Mesendoderm (in vitro differentiated cells): ENCODE measurements around the gene TSHZ2.

ENCODE experiments used
- DNase-seq: peaks from one replicate; pipeline ENCODE4 v3.0.0; 2013
- H2AK5ac ChIP-seq: 2 replicates; pipeline ENCODE4 v1.6.1; 2013; ENCODE audit warnings: low read length, inconsistent platforms
- H2BK120ac ChIP-seq: 2 replicates; pipeline ENCODE4 v1.6.1; 2013; ENCODE audit warnings: low read depth, mild to moderate bottlenecking, low read length, moderate library complexity, mixed read lengths
- H2BK15ac ChIP-seq: replicated peaks from 2 replicates; pipeline ENCODE4 v1.6.1; 2013; ENCODE audit warnings: low read depth, mild to moderate bottlenecking, moderate library complexity
- H2BK5ac ChIP-seq: 2 replicates; pipeline ENCODE4 v1.6.1; 2013; ENCODE audit warnings: low read length, inconsistent platforms
- H3K18ac ChIP-seq: 2 replicates; pipeline ENCODE4 v1.6.1; 2013; ENCODE audit warnings: mild to moderate bottlenecking, low read length, mixed read lengths
- H3K23ac ChIP-seq: one replicate; pipeline ENCODE4 v1.6.1; 2013; ENCODE audit warnings: low read length
- H3K27ac ChIP-seq: 2 replicates; pipeline ENCODE4 v1.5.1; 2013; ENCODE audit warnings: low read depth, mild to moderate bottlenecking, inconsistent platforms, low read length, moderate library complexity
- H3K27me3 ChIP-seq: 2 replicates; pipeline ENCODE4 v1.6.1; 2013; ENCODE audit warnings: low read length, control low read depth, mild to moderate bottlenecking, inconsistent platforms; ENCODE audit not compliant: insufficient read depth, poor library complexity
- H3K36me3 ChIP-seq: 2 replicates; pipeline ENCODE4 v1.6.1; 2013; ENCODE audit warnings: low read length, inconsistent platforms; ENCODE audit not compliant: control insufficient read depth, insufficient read depth
- H3K4ac ChIP-seq: one replicate; pipeline ENCODE4 v1.6.1; 2013; ENCODE audit warnings: low read depth, mild to moderate bottlenecking, low read length, moderate library complexity
- H3K4me1 ChIP-seq: 2 replicates; pipeline ENCODE4 v1.6.1; 2013; ENCODE audit warnings: low read depth, low read length, inconsistent platforms; ENCODE audit not compliant: control insufficient read depth
- H3K4me2 ChIP-seq: 2 replicates; pipeline ENCODE4 v1.6.1; 2013; ENCODE audit warnings: low read length
- H3K4me3 ChIP-seq: 2 replicates; pipeline ENCODE4 v1.5.1; 2013; ENCODE audit warnings: mild to moderate bottlenecking, low read length
- H3K56ac ChIP-seq: one replicate; pipeline ENCODE4 v1.6.1; 2013; ENCODE audit warnings: low read length
- H3K79me1 ChIP-seq: 2 replicates; pipeline ENCODE4 v1.6.1; 2013; ENCODE audit warnings: low read length, inconsistent platforms
- H3K79me2 ChIP-seq: 2 replicates; pipeline ENCODE4 v1.6.1; 2013; ENCODE audit warnings: mild to moderate bottlenecking, low read length; ENCODE audit not compliant: control insufficient read depth, insufficient read depth
- H3K9ac ChIP-seq: 2 replicates; pipeline ENCODE4 v1.6.1; 2013; ENCODE audit warnings: low read length, inconsistent platforms
- H4K5ac ChIP-seq: one replicate; pipeline ENCODE4 v1.6.1; 2013; ENCODE audit warnings: low read length
- H4K8ac ChIP-seq: one replicate; pipeline ENCODE4 v1.6.1; 2013; ENCODE audit warnings: low read depth, mild to moderate bottlenecking, control low read depth, low read length, moderate library complexity
- WGBS: extraction: QIAGEN DNeasy Blood & Tissue Kit; methylation state at CpG from one replicate; pipeline ENCODE4 v1.1.7; 2013; ENCODE audit warnings: low lambda C conversion rate, missing lambda C conversion rate; ENCODE audit not compliant: insufficient coverage; ENCODE audit errors: extremely low coverage; 5-methylcytosine and 5-hydroxymethylcytosine counted together

TSHZ2 gene

GRCh38 chr20:53336892-53337291 lies 364.7 kb downstream of the TSHZ2 start:
- no peak overlapping the region for H2BK120ac ChIP-seq
- H4K8ac ChIP-seq: no peak overlapping the region
- no peak overlapping the region for H3K23ac ChIP-seq
- H3K4me1 ChIP-seq: peaks cover under 1% of the 10 kb centered on the region
- H3K4me3 ChIP-seq: no peak overlapping the region
- H4K5ac ChIP-seq: no peak overlapping the region
- H3K27me3 ChIP-seq: no peaks in the 10 kb centered on the region
- H2BK15ac ChIP-seq: no peak overlapping the region
- no peaks in the 10 kb centered on the region for H3K36me3 ChIP-seq
- no peaks in the 10 kb centered on the region for H3K79me2 ChIP-seq
- H3K79me1 ChIP-seq: no peaks in the 10 kb centered on the region
- no peak overlapping the region for H3K27ac ChIP-seq
- no peak overlapping the region for H2AK5ac ChIP-seq
- DNase-seq: no peak
- H3K9ac ChIP-seq: no peak overlapping the region
- no peak overlapping the region for H2BK5ac ChIP-seq
- H3K18ac ChIP-seq: no peak overlapping the region
- WGBS: no CpG with 5 or more reads among the region's 3 CpGs
- no peak overlapping the region for H3K4me2 ChIP-seq
- no peak overlapping the region for H3K56ac ChIP-seq
- no peak overlapping the region for H3K4ac ChIP-seq

DNA sequence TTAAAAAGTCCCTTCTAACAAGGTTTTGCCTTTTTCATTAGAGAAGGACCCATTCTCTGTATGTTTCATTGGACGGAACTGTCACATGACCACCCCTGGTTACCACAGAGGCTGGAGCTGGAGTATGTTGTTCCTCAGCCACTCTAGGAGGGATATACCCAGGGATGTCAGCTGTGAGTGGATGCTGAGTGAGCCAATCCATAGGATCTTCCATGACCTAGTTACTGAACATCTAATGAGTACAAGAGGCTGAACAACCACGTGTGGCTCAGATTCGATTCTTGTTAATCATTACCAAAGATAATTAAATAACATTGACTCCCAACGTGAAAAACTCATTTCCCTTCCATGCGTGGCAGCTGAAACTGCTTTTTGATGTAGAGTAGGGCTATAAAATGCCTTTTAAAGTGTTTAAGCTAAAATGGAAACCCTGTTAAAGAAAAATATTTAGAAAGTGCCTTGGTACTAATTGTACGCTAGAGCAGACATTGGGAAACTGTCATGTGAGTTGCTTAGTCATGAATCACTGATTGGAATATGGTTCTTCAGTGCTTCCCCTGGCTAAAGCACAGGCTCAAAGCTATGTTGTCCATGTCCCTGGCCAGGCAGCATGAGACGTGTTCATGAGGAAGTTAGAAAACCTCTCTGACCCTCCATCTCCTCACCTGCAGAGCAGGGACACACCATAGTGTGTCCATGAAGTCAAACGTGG lies 365.4 kb downstream of the TSHZ2 start:
- WGBS: no CpG with 5 or more reads among the region's 8 CpGs

DNA sequence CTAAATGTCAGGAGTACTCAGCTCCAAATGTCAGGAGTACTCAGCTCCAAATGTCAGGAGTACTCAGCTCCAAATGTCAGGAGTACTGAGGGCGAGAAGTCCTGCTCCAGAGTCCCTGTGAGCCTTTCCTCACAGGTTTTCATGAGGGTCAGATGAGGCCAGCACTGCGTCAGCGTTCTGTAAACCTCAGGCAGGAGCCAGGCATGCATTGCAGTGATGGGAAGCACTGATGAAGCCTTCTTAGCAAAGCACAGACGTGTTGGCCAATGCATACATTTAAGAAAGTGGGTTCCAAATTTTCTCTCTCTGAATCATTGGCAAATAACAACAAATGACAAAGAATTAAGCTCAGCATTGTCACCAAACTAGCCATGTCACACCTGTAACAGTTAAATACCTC lies 366.6 kb downstream of the TSHZ2 start:
- no peaks in the 10 kb centered on the region for H3K4me1 ChIP-seq
- no peak for DNase-seq
- H2BK120ac ChIP-seq: no peak overlapping the region
- no peaks in the 10 kb centered on the region for H3K27me3 ChIP-seq
- H4K8ac ChIP-seq: no peak overlapping the region
- H3K56ac ChIP-seq: no peak overlapping the region
- H3K4me3 ChIP-seq: no peak overlapping the region
- WGBS: no CpG with 5 or more reads among the region's 4 CpGs
- H2AK5ac ChIP-seq: no peak overlapping the region
- H3K36me3 ChIP-seq: no peaks in the 10 kb centered on the region
- H3K4ac ChIP-seq: no peak overlapping the region
- no peak overlapping the region for H4K5ac ChIP-seq
- no peak overlapping the region for H3K4me2 ChIP-seq
- H3K79me1 ChIP-seq: no peaks in the 10 kb centered on the region
- no peaks in the 10 kb centered on the region for H3K79me2 ChIP-seq
- H3K18ac ChIP-seq: no peak overlapping the region
- H3K27ac ChIP-seq: no peak overlapping the region
- H3K23ac ChIP-seq: no peak overlapping the region
- H3K9ac ChIP-seq: no peak overlapping the region
- H2BK5ac ChIP-seq: no peak overlapping the region
- no peak overlapping the region for H2BK15ac ChIP-seq

More for the DNA sequence above, 365.4 kb downstream of the TSHZ2 start:
- Histone ChIP-seq H2AK5ac (no peak overlapping the region), H3K9ac (no peak overlapping the region), H3K27me3 (no peaks in the 10 kb centered on the region), H3K56ac (no peak overlapping the region), H3K18ac (no peak overlapping the region), H3K36me3 (no peaks in the 10 kb centered on the region), H2BK15ac (no peak overlapping the region), H3K79me2 (no peaks in the 10 kb centered on the region), H4K5ac (no peak overlapping the region), H3K4me1 (no peaks in the 10 kb centered on the region), H3K79me1 (no peaks in the 10 kb centered on the region), H3K27ac (no peak overlapping the region), H3K4me2 (no peak overlapping the region), H4K8ac (no peak overlapping the region), H3K4ac (no peak overlapping the region), H2BK120ac (no peak overlapping the region), H2BK5ac (no peak overlapping the region), H3K23ac (no peak overlapping the region), H3K4me3 (no peak overlapping the region)
- no peak for DNase-seq

GRCh38 chr20:53342429-53342828 lies 370.3 kb downstream of the TSHZ2 start:
- Histone ChIP-seq H4K8ac (no peak overlapping the region), H3K4me1 (no peaks in the 10 kb centered on the region), H3K36me3 (no peaks in the 10 kb centered on the region), H3K4ac (no peak overlapping the region), H3K27ac (no peak overlapping the region), H3K27me3 (no peaks in the 10 kb centered on the region), H3K56ac (no peak overlapping the region), H3K4me3 (no peak overlapping the region), H2BK5ac (no peak overlapping the region), H3K4me2 (no peak overlapping the region), H3K9ac (no peak overlapping the region), H3K79me2 (no peaks in the 10 kb centered on the region), H3K18ac (no peak overlapping the region), H2BK120ac (no peak overlapping the region), H4K5ac (no peak overlapping the region), H2BK15ac (no peak overlapping the region), H2AK5ac (no peak overlapping the region), H3K79me1 (no peaks in the 10 kb centered on the region), H3K23ac (no peak overlapping the region)
- WGBS: no CpG with 5 or more reads among the region's 6 CpGs
- DNase-seq: no peak

DNA sequence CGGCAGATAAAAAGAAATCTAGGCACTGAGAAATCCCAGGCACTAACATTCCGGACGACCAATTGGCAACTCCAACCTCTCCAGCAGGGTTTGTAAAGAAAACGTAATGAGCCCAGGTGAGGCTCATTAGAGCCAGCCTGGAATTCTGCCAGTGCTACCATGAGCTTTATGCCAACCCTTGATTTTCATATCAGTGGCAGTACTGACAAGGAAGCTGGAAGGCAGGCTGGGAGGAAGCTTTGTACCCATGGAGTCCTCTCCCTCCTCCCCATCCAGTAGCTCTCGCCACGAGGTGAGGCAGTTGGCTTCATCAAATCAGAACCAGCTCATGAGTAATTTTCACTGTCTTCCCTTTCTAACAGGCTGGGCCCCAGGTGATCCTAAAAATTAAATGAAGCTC lies 371.3 kb downstream of the TSHZ2 start:
- Histone ChIP-seq H2BK5ac (no peak overlapping the region), H3K36me3 (no peaks in the 10 kb centered on the region), H3K27me3 (no peaks in the 10 kb centered on the region), H4K5ac (no peak overlapping the region), H3K27ac (no peak overlapping the region), H2BK120ac (no peak overlapping the region), H3K4me3 (no peak overlapping the region), H3K23ac (no peak overlapping the region), H3K18ac (no peak overlapping the region), H4K8ac (no peak overlapping the region), H3K4ac (no peak overlapping the region), H3K4me1 (no peaks in the 10 kb centered on the region), H3K9ac (no peak overlapping the region), H3K79me1 (no peaks in the 10 kb centered on the region), H3K56ac (no peak overlapping the region), H2AK5ac (no peak overlapping the region), H3K79me2 (no peaks in the 10 kb centered on the region), H3K4me2 (no peak overlapping the region), H2BK15ac (no peak overlapping the region)
- no peak for DNase-seq
- WGBS: no CpG with 5 or more reads among the region's 6 CpGs

DNA sequence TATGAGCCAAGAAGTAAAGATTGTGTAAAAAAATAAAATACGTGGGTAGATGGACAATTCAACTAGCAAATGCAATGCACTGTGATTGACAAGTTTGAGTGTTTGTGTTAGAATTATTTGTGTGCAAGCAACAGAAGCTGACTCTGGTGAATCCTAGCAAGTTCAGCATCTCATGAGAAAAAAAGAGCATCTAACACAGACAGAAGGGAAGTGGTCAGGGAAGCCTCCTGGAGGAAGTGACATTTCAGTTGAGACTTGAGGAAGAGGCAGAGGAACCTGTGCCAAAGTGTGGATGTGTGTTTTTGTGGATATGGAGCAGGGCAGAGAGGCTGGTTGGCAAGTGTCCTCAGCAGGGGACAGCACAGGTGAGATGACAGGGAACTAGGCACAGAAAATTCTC lies 372.7 kb downstream of the TSHZ2 start:
- Histone ChIP-seq H3K4me1 (no peaks in the 10 kb centered on the region), H3K4me2 (no peak overlapping the region), H4K8ac (no peak overlapping the region), H3K79me2 (no peaks in the 10 kb centered on the region), H3K4ac (no peak overlapping the region), H3K27ac (no peak overlapping the region), H3K23ac (no peak overlapping the region), H3K9ac (no peak overlapping the region), H2BK5ac (no peak overlapping the region), H2AK5ac (no peak overlapping the region), H2BK15ac (no peak overlapping the region), H3K27me3 (no peaks in the 10 kb centered on the region), H4K5ac (no peak overlapping the region), H3K79me1 (no peaks in the 10 kb centered on the region), H3K36me3 (no peaks in the 10 kb centered on the region), H3K56ac (no peak overlapping the region), H3K4me3 (no peak overlapping the region), H2BK120ac (no peak overlapping the region), H3K18ac (no peak overlapping the region)
- no peak for DNase-seq
- no CpG with 5 or more reads among the region's 1 CpG for WGBS
